ENCODE measurements around the gene CACNA1C.

The CACNA1C gene

GRCh38 chr12:2614341-2614740, 561.6 kb downstream of the CACNA1C start:
- no peak for DNase-seq

- DNase-seq = no peak
Measured at GRCh38 chr12:2615665-2616402, 563.0 kb downstream of the CACNA1C start.

- DNase-seq = no peak
Measured at GRCh38 chr12:2616763-2617162, 564.0 kb downstream of the CACNA1C start.

GRCh38 chr12:2617365-2617764, 564.6 kb downstream of the CACNA1C start:
- DNase-seq = no peak

- no peak for DNase-seq
Measured at GRCh38 chr12:2618291-2618995, 565.7 kb downstream of the CACNA1C start.

- DNase-seq = no peak
Measured at GRCh38 chr12:2619136-2619535, 566.3 kb downstream of the CACNA1C start.

GRCh38 chr12:2622460-2622859, 569.7 kb downstream of the CACNA1C start:
- no peak for DNase-seq

GRCh38 chr12:2623472-2623871, 570.7 kb downstream of the CACNA1C start:
- no peak for DNase-seq

- peak; percentile 62 for DNase-seq
Measured at GRCh38 chr12:2624543-2625288, 571.9 kb downstream of the CACNA1C start.

GRCh38 chr12:2625289-2625612, 572.5 kb downstream of the CACNA1C start:
- DNase-seq = no peak

GRCh38 chr12:2627076-2627834, 574.5 kb downstream of the CACNA1C start:
- no peak for DNase-seq

GRCh38 chr12:2627835-2628191, 575.0 kb downstream of the CACNA1C start:
- DNase-seq = no peak

- no peak for DNase-seq
Measured at GRCh38 chr12:2628401-2628800, 575.6 kb downstream of the CACNA1C start.

GRCh38 chr12:2629051-2629450, 576.3 kb downstream of the CACNA1C start:
- no peak for DNase-seq

GRCh38 chr12:2631653-2632350, 579.0 kb downstream of the CACNA1C start:
- DNase-seq = no peak

- no peak for DNase-seq
Measured at GRCh38 chr12:2633176-2633824, 580.5 kb downstream of the CACNA1C start.

GRCh38 chr12:2633825-2634200, 581.0 kb downstream of the CACNA1C start:
- DNase-seq = no peak

GRCh38 chr12:2634471-2634870, 581.7 kb downstream of the CACNA1C start:
- no peak for DNase-seq

GRCh38 chr12:2636741-2637340, 584.1 kb downstream of the CACNA1C start:
- DNase-seq = no peak

GRCh38 chr12:2637371-2637770, 584.6 kb downstream of the CACNA1C start:
- no peak for DNase-seq

GRCh38 chr12:2638273-2639019, 585.7 kb downstream of the CACNA1C start:
- no peak for DNase-seq

Measured in activated CD8-positive, alpha-beta memory T cell treated with anti-CD3 and anti-CD28 coated beads, Interleukin-2, amount 50 U/mL, for 48 hours (primary cell).